Measurements from ENCODE around the gene RRAGB.
"Not testable (repeated sequence)": the region's sequence is repeated elsewhere in the genome, so short reads cannot be mapped to it uniquely, and the experiment has no call there.

- TF ChIP-seq CTCF, EZH2 (IDR thresholded peaks at IDR 0.05): not testable (repeated sequence)
Observed at GRCh38 chrX:55688579-55688978, 29.0 kb upstream of the RRAGB start.
